Measurements from ENCODE around the gene DCXR.
A peak's percentile ranks its signal among the peaks of the same experiment; 100 is the strongest.

The DCXR gene

GRCh38 chr17:82036634-82037091 lies 834 bp downstream of the DCXR start:
- Histone ChIP-seq H3K27ac (ENCODE audit: low read depth, low read length) (no peak overlapping the region), H2AFZ (ENCODE audit: low read length, unreplicated experiment) (peak overlapping the region; percentile 48), H3K27me3 (ENCODE audit: insufficient read depth, low read length) (no peaks in the 10 kb centered on the region), H3K36me3 (ENCODE audit: insufficient read depth, low read length) (no peaks in the 10 kb centered on the region), H3K4me3 (ENCODE audit: low read depth, low read length) (peak overlapping the region; percentile 80), H3K79me2 (ENCODE audit: control insufficient read depth, insufficient read depth, low read length, unreplicated experiment) (no peaks in the 10 kb centered on the region), H3K4me1 (ENCODE audit: control insufficient read depth, insufficient read depth, low read length, unreplicated experiment) (peaks cover 7% of the 10 kb centered on the region)

GRCh38 chr17:82035956-82036633 lies 1.4 kb downstream of the DCXR start:
- Histone ChIP-seq H3K27ac (ENCODE audit: low read depth, low read length) (no peak overlapping the region), H3K27me3 (ENCODE audit: insufficient read depth, low read length) (no peaks in the 10 kb centered on the region), H3K36me3 (ENCODE audit: insufficient read depth, low read length) (no peaks in the 10 kb centered on the region)

GRCh38 chr17:82035488-82035887 lies 2.0 kb downstream of the DCXR start:
- Histone ChIP-seq H3K4me3 (ENCODE audit: low read depth, low read length) (no peak overlapping the region), H3K27me3 (ENCODE audit: insufficient read depth, low read length) (no peaks in the 10 kb centered on the region), H3K36me3 (ENCODE audit: insufficient read depth, low read length) (no peaks in the 10 kb centered on the region), H3K79me2 (ENCODE audit: control insufficient read depth, insufficient read depth, low read length, unreplicated experiment) (no peaks in the 10 kb centered on the region), H2AFZ (ENCODE audit: low read length, unreplicated experiment) (no peak overlapping the region), H3K27ac (ENCODE audit: low read depth, low read length) (no peak overlapping the region), H3K4me1 (ENCODE audit: control insufficient read depth, insufficient read depth, low read length, unreplicated experiment) (peaks cover 7% of the 10 kb centered on the region)

More at GRCh38 chr17:82035956-82036633, 1.4 kb downstream of the DCXR start:
- peak overlapping the region; percentile 80 for H3K4me3 ChIP-seq (ENCODE audit: low read depth, low read length)
- no peak overlapping the region for H2AFZ ChIP-seq (ENCODE audit: low read length, unreplicated experiment)
- peaks cover 7% of the 10 kb centered on the region for H3K4me1 ChIP-seq (ENCODE audit: control insufficient read depth, insufficient read depth, low read length, unreplicated experiment)
- H3K79me2 ChIP-seq (ENCODE audit: control insufficient read depth, insufficient read depth, low read length, unreplicated experiment) = no peaks in the 10 kb centered on the region

GRCh38 chr17:82034371-82035011 lies 3.0 kb downstream of the DCXR start:
- H3K27ac ChIP-seq (ENCODE audit: low read depth, low read length) = no peak overlapping the region

GRCh38 chr17:82033359-82034085 lies 4.0 kb downstream of the DCXR start:
- H3K4me3 ChIP-seq (ENCODE audit: low read depth, low read length) = no peak overlapping the region
- no peak overlapping the region for H3K27ac ChIP-seq (ENCODE audit: low read depth, low read length)
- H3K79me2 ChIP-seq (ENCODE audit: control insufficient read depth, insufficient read depth, low read length, unreplicated experiment) = no peaks in the 10 kb centered on the region
- no peaks in the 10 kb centered on the region for H3K36me3 ChIP-seq (ENCODE audit: insufficient read depth, low read length)
- H3K4me1 ChIP-seq (ENCODE audit: control insufficient read depth, insufficient read depth, low read length, unreplicated experiment) = peaks cover 7% of the 10 kb centered on the region
- H2AFZ ChIP-seq (ENCODE audit: low read length, unreplicated experiment) = no peak overlapping the region
- no peaks in the 10 kb centered on the region for H3K27me3 ChIP-seq (ENCODE audit: insufficient read depth, low read length)

More at GRCh38 chr17:82034371-82035011, 3.0 kb downstream of the DCXR start:
- no peaks in the 10 kb centered on the region for H3K36me3 ChIP-seq (ENCODE audit: insufficient read depth, low read length)
- H2AFZ ChIP-seq (ENCODE audit: low read length, unreplicated experiment) = no peak overlapping the region
- H3K4me3 ChIP-seq (ENCODE audit: low read depth, low read length) = no peak overlapping the region
- H3K4me1 ChIP-seq (ENCODE audit: control insufficient read depth, insufficient read depth, low read length, unreplicated experiment) = peaks cover 7% of the 10 kb centered on the region
- no peaks in the 10 kb centered on the region for H3K27me3 ChIP-seq (ENCODE audit: insufficient read depth, low read length)
- no peaks in the 10 kb centered on the region for H3K79me2 ChIP-seq (ENCODE audit: control insufficient read depth, insufficient read depth, low read length, unreplicated experiment)

GRCh38 chr17:82031885-82032627 lies 5.4 kb downstream of the DCXR start:
- H3K27me3 ChIP-seq (ENCODE audit: insufficient read depth, low read length) = no peaks in the 10 kb centered on the region
- H2AFZ ChIP-seq (ENCODE audit: low read length, unreplicated experiment) = no peak overlapping the region
- H3K27ac ChIP-seq (ENCODE audit: low read depth, low read length) = no peak overlapping the region
- H3K4me3 ChIP-seq (ENCODE audit: low read depth, low read length) = peak overlapping the region; percentile 74
- H3K4me1 ChIP-seq (ENCODE audit: control insufficient read depth, insufficient read depth, low read length, unreplicated experiment) = peaks cover 7% of the 10 kb centered on the region
- no peaks in the 10 kb centered on the region for H3K36me3 ChIP-seq (ENCODE audit: insufficient read depth, low read length)
- no peaks in the 10 kb centered on the region for H3K79me2 ChIP-seq (ENCODE audit: control insufficient read depth, insufficient read depth, low read length, unreplicated experiment)

GRCh38 chr17:82031303-82031884 lies 6.1 kb downstream of the DCXR start, which contains the start of gene RAC3:
TSS of gene RAC3 (plus strand) at chr17:82031678. CDS start at chr17:82031762, 84 bp downstream.
- H3K4me1 ChIP-seq (ENCODE audit: control insufficient read depth, insufficient read depth, low read length, unreplicated experiment) = peaks cover 4% of the 10 kb centered on the region
- H3K79me2 ChIP-seq (ENCODE audit: control insufficient read depth, insufficient read depth, low read length, unreplicated experiment) = no peaks in the 10 kb centered on the region
- no peak within 1 kb of the TSS for H3K27ac ChIP-seq (ENCODE audit: low read depth, low read length)
- peak within 1 kb of the TSS; percentile 74 for H3K4me3 ChIP-seq (ENCODE audit: low read depth, low read length)
- no peaks in the 10 kb centered on the region for H3K36me3 ChIP-seq (ENCODE audit: insufficient read depth, low read length)
- H2AFZ ChIP-seq (ENCODE audit: low read length, unreplicated experiment) = peak within 1 kb of the TSS; percentile 33
- no peaks in the 10 kb centered on the region for H3K27me3 ChIP-seq (ENCODE audit: insufficient read depth, low read length)

GRCh38 chr17:82030470-82031302 lies 6.8 kb downstream of the DCXR start:
- Histone ChIP-seq H3K27ac (ENCODE audit: low read depth, low read length) (no peak overlapping the region), H3K4me1 (ENCODE audit: control insufficient read depth, insufficient read depth, low read length, unreplicated experiment) (peaks cover 3% of the 10 kb centered on the region), H3K79me2 (ENCODE audit: control insufficient read depth, insufficient read depth, low read length, unreplicated experiment) (no peaks in the 10 kb centered on the region), H2AFZ (ENCODE audit: low read length, unreplicated experiment) (peak overlapping the region; percentile 33), H3K36me3 (ENCODE audit: insufficient read depth, low read length) (no peaks in the 10 kb centered on the region), H3K4me3 (ENCODE audit: low read depth, low read length) (peak overlapping the region; percentile 65), H3K27me3 (ENCODE audit: insufficient read depth, low read length) (no peaks in the 10 kb centered on the region)

- H3K27ac ChIP-seq (ENCODE audit: low read depth, low read length) = no peak overlapping the region
- peaks cover 3% of the 10 kb centered on the region for H3K4me1 ChIP-seq (ENCODE audit: control insufficient read depth, insufficient read depth, low read length, unreplicated experiment)
- no peaks in the 10 kb centered on the region for H3K36me3 ChIP-seq (ENCODE audit: insufficient read depth, low read length)
- no peaks in the 10 kb centered on the region for H3K79me2 ChIP-seq (ENCODE audit: control insufficient read depth, insufficient read depth, low read length, unreplicated experiment)
- H2AFZ ChIP-seq (ENCODE audit: low read length, unreplicated experiment) = no peak overlapping the region
- H3K4me3 ChIP-seq (ENCODE audit: low read depth, low read length) = no peak overlapping the region
- H3K27me3 ChIP-seq (ENCODE audit: insufficient read depth, low read length) = no peaks in the 10 kb centered on the region
These were observed 7.5 kb downstream of the DCXR start for GRCh38 chr17:82029990-82030469.
